WTC11 (cell line): ENCODE data around the gene PRELID3B.

ENCODE experiments used
- ATF1 ChIP-seq: sonication (generic); formaldehyde crosslinking; IDR thresholded peaks from 2 replicates; pipeline ENCODE4 v1.8.1; 2023; ENCODE audit warnings: mild to moderate bottlenecking, moderate library complexity, missing genetic modification reagents
- CDX4 ChIP-seq: fragments of 250-450 bp; sonication (Bioruptor Pico); IDR thresholded peaks from 2 replicates; pipeline ENCODE4 v1.9.0; 2021; ENCODE audit warnings: moderate library complexity, mild to moderate bottlenecking, inconsistent platforms, borderline replicate concordance
- CTCF ChIP-seq: fragments of 200-600 bp; IDR thresholded peaks from 2 replicates; pipeline ENCODE4 v1.8.0; 2022; ENCODE audit warnings: antibody characterized with exemption
- FOXJ3 ChIP-seq: sonication (generic); formaldehyde crosslinking; IDR thresholded peaks from 2 replicates; pipeline ENCODE4 v1.9.0; 2021; ENCODE audit warnings: missing genetic modification reagents, mild to moderate bottlenecking, borderline replicate concordance
- GABPB1 ChIP-seq: sonication (generic); formaldehyde crosslinking; IDR thresholded peaks from 2 replicates; pipeline ENCODE4 v1.8.1; 2023; ENCODE audit warnings: mild to moderate bottlenecking, missing genetic modification reagents
- JUN ChIP-seq: sonication (generic); formaldehyde crosslinking; IDR thresholded peaks from 2 replicates; pipeline ENCODE4 v1.8.0; 2023; ENCODE audit warnings: mild to moderate bottlenecking, missing genetic modification reagents
- MAX ChIP-seq: sonication (generic); formaldehyde crosslinking; IDR thresholded peaks from 2 replicates; pipeline ENCODE4 v1.8.0; 2022; ENCODE audit warnings: mild to moderate bottlenecking, missing genetic modification reagents
- MXD4 ChIP-seq: fragments of 250-450 bp; sonication (Bioruptor Pico); IDR thresholded peaks from 2 replicates; pipeline ENCODE4 v1.8.0; 2021; ENCODE audit warnings: mild to moderate bottlenecking, moderate library complexity, borderline replicate concordance
- NFYB ChIP-seq: sonication (generic); formaldehyde crosslinking; conservative IDR thresholded peaks from 2 replicates; pipeline ENCODE4 v1.8.0; 2022; ENCODE audit warnings: low read depth, missing genetic modification reagents
- NR1H2 ChIP-seq: sonication (generic); formaldehyde crosslinking; IDR thresholded peaks from 2 replicates; pipeline ENCODE4 v1.9.0; 2021; ENCODE audit warnings: mild to moderate bottlenecking, moderate library complexity, missing genetic modification reagents
- USF2 ChIP-seq: sonication (generic); formaldehyde crosslinking; IDR thresholded peaks from 2 replicates; pipeline ENCODE4 v1.8.1; 2023; ENCODE audit warnings: mild to moderate bottlenecking, missing genetic modification reagents, moderate library complexity
- ZBTB21 ChIP-seq: sonication (generic); formaldehyde crosslinking; IDR thresholded peaks from 2 replicates; pipeline ENCODE4 v1.8.1; 2023; ENCODE audit warnings: mild to moderate bottlenecking, missing genetic modification reagents, borderline replicate concordance
- TF ChIP-seq, protein P1 (sequence below): sonication (generic); formaldehyde crosslinking; conservative IDR thresholded peaks from 2 replicates; pipeline ENCODE4 v1.8.1; 2022; ENCODE audit warnings: mild to moderate bottlenecking, missing genetic modification reagents
- TF ChIP-seq, protein P2 (sequence below): sonication (generic); formaldehyde crosslinking; IDR thresholded peaks from 2 replicates; pipeline ENCODE4 v1.8.1; 2022; ENCODE audit warnings: low read depth, mild to moderate bottlenecking, moderate library complexity, missing genetic modification reagents, borderline replicate concordance

DNA sequence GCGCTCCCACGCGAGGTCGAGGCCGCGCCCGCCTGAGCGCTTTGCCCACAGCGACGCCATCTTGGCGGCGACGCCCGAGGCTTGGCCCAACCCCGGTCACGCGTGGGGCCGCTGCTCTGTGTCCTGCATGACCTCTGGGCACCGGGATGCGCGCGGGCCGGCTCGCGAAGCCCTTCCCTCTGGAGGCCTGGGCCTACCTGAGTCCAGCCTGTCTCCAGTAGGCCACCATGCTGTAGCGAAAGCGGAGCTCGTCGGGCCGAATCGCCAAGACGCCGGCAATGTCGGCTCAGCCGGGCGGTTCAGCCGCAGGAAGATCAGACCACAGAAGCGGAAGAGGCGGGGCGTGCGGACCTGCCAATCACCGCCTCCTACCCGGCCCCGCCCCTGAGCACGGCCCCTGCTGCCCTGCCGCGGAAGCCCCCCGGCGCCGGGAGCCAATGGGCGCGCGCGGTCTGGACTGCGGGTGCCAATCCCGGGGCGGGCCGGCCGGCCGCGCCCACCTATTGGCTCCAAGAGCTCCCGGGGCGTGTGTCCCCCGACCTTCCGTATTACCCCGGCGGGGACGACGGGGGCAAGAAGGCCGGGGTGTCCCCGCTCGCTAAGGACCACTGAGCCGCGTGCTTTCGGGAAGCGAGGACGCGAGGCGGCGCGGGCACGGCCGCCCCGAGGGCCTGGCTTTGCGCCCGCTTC lies 10.4 kb downstream of the PRELID3B start, which contains the start of gene ATP5F1E:
- TF ChIP-seq CDX4 (CRISPR knock-in tag) (no peak), ZBTB21 (no peak), CTCF (no peak), GABPB1 (CRISPR knock-in tag) (peak; percentile 78), FOXJ3 (CRISPR knock-in tag) (no peak), MAX (peak; percentile 94), NR1H2 (CRISPR knock-in tag) (no peak), NFYB (CRISPR knock-in tag) (peak; percentile 84), JUN (CRISPR knock-in tag) (no peak; the same call in 1 of the 2 replicates), USF2 (CRISPR knock-in tag) (no peak), MXD4 (CRISPR knock-in tag) (no peak), ATF1 (CRISPR knock-in tag) (peak; percentile 33; the same call in 1 of the 2 replicates)
- TF ChIP-seq, protein P1, sequence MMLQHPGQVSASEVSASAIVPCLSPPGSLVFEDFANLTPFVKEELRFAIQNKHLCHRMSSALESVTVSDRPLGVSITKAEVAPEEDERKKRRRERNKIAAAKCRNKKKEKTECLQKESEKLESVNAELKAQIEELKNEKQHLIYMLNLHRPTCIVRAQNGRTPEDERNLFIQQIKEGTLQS (CRISPR knock-in tag): no peak
- TF ChIP-seq, protein P2, sequence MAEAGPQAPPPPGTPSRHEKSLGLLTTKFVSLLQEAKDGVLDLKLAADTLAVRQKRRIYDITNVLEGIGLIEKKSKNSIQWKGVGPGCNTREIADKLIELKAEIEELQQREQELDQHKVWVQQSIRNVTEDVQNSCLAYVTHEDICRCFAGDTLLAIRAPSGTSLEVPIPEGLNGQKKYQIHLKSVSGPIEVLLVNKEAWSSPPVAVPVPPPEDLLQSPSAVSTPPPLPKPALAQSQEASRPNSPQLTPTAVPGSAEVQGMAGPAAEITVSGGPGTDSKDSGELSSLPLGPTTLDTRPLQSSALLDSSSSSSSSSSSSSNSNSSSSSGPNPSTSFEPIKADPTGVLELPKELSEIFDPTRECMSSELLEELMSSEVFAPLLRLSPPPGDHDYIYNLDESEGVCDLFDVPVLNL (CRISPR knock-in tag): no peak
